BE2C (cell line): ENCODE data around the gene PDIA3.
"Not testable (repeated sequence)": the region's sequence is repeated elsewhere in the genome, so short reads cannot be mapped to it uniquely, and the experiment has no call there.

ENCODE experiments used
- DNase-seq: peaks from one replicate; pipeline ENCODE4 v3.0.0-alpha.2; 2020
- H3K27me3 ChIP-seq: fragments of 250-450 bp; sonication (Bioruptor Pico); 2 replicates; pipeline ENCODE4 v1.5.1; 2020; ENCODE audit warnings: mild to moderate bottlenecking
- H3K36me3 ChIP-seq: fragments of 250-450 bp; sonication (Bioruptor Pico); 2 replicates; pipeline ENCODE4 v1.5.1; 2020; ENCODE audit warnings: mild to moderate bottlenecking
- H3K4me1 ChIP-seq: fragments of 250-450 bp; sonication (Bioruptor Pico); 2 replicates; pipeline ENCODE4 v1.5.1; 2020
- H3K4me3 ChIP-seq: 2 replicates; pipeline ENCODE4 v1.5.1; 2011; ENCODE audit warnings: low read depth, low read length
- H3K9me3 ChIP-seq: fragments of 250-450 bp; sonication (Bioruptor Pico); 2 replicates; pipeline ENCODE4 v1.5.1; 2020
- TF ChIP-seq, protein P1 (sequence below): IDR thresholded peaks from 2 replicates; pipeline ENCODE4 v1.5.1; 2012; ENCODE audit warnings: mild to moderate bottlenecking, low read depth, low read length

PDIA3 gene

GRCh38 chr15:43795997-43796396, 49.8 kb downstream of the PDIA3 start:
- Histone ChIP-seq H3K4me3 (no peak overlapping the region), H3K4me1 (peaks cover 10% of the 10 kb centered on the region)

GRCh38 chr15:43796566-43796965, 50.3 kb downstream of the PDIA3 start:
- no peaks in the 10 kb centered on the region for H3K27me3 ChIP-seq
- H3K4me1 ChIP-seq, result peaks cover 10% of the 10 kb centered on the region
- no peak for DNase-seq
- no peaks in the 10 kb centered on the region for H3K9me3 ChIP-seq
- no peak overlapping the region for H3K4me3 ChIP-seq
- peaks cover 63% of the 10 kb centered on the region for H3K36me3 ChIP-seq
- TF ChIP-seq, protein P1, sequence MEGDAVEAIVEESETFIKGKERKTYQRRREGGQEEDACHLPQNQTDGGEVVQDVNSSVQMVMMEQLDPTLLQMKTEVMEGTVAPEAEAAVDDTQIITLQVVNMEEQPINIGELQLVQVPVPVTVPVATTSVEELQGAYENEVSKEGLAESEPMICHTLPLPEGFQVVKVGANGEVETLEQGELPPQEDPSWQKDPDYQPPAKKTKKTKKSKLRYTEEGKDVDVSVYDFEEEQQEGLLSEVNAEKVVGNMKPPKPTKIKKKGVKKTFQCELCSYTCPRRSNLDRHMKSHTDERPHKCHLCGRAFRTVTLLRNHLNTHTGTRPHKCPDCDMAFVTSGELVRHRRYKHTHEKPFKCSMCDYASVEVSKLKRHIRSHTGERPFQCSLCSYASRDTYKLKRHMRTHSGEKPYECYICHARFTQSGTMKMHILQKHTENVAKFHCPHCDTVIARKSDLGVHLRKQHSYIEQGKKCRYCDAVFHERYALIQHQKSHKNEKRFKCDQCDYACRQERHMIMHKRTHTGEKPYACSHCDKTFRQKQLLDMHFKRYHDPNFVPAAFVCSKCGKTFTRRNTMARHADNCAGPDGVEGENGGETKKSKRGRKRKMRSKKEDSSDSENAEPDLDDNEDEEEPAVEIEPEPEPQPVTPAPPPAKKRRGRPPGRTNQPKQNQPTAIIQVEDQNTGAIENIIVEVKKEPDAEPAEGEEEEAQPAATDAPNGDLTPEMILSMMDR, result no peak

More at GRCh38 chr15:43795997-43796396, 49.8 kb downstream of the PDIA3 start:
- Histone ChIP-seq H3K9me3 (no peaks in the 10 kb centered on the region), H3K36me3 (peaks cover 61% of the 10 kb centered on the region), H3K27me3 (no peaks in the 10 kb centered on the region)
- DNase-seq, result no peak
- TF ChIP-seq, protein P1, result no peak

DNA sequence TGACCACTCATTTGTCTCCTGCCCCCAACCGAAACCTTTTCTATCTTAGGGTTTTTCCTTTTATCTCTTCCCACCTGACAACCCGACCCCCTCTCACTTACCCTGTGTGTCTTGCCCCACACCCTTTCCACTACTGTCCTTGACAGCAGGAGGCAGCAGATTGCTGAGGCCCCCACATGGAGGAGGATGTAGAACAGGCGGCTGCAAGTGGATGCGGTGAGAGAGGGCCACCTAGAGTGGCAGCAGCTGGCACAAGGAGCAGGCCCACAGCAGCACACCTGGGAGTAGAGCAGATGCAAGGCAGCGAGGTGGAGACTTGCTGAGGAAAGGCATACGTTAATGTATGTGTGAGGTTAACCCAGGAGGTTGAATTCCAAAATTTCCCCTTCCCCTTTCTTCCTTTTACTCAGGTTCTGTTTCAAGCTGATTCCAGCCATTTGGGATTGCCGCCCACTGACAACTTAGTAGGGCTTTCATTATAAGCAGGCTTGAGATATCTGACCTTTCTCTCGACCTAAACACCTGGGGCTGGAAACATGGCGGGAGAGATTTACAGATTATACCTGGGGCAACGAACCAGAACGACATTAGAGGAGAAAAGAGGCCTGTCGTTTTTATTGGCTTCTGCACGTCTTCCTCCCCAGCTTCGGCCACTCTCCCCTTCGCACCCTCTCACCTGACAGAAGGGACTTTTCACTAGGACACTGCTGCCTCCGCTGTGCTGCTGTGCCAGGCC, 53.1 kb downstream of the PDIA3 start:
- peaks cover 70% of the 10 kb centered on the region for H3K36me3 ChIP-seq
- no peaks in the 10 kb centered on the region for H3K27me3 ChIP-seq
- H3K4me3 ChIP-seq, result no peak overlapping the region
- DNase-seq, result no peak
- TF ChIP-seq, protein P1, result no peak
- H3K4me1 ChIP-seq, result peaks cover 9% of the 10 kb centered on the region
- no peaks in the 10 kb centered on the region for H3K9me3 ChIP-seq

GRCh38 chr15:43799945-43800285, 53.7 kb downstream of the PDIA3 start, which contains the start of gene SERINC4:
Gene SERINC4, minus strand, starts transcription at chr15:43800220. Its CDS starts 234 bp downstream, at chr15:43799986.
- no peaks in the 10 kb centered on the region for H3K27me3 ChIP-seq
- H3K4me1 ChIP-seq, result peaks cover 7% of the 10 kb centered on the region
- no peak for DNase-seq
- peaks cover 70% of the 10 kb centered on the region for H3K36me3 ChIP-seq
- no peaks in the 10 kb centered on the region for H3K9me3 ChIP-seq
- TF ChIP-seq, protein P1, result no peak
- H3K4me3 ChIP-seq, result peak within 1 kb of the TSS; percentile 99

DNA sequence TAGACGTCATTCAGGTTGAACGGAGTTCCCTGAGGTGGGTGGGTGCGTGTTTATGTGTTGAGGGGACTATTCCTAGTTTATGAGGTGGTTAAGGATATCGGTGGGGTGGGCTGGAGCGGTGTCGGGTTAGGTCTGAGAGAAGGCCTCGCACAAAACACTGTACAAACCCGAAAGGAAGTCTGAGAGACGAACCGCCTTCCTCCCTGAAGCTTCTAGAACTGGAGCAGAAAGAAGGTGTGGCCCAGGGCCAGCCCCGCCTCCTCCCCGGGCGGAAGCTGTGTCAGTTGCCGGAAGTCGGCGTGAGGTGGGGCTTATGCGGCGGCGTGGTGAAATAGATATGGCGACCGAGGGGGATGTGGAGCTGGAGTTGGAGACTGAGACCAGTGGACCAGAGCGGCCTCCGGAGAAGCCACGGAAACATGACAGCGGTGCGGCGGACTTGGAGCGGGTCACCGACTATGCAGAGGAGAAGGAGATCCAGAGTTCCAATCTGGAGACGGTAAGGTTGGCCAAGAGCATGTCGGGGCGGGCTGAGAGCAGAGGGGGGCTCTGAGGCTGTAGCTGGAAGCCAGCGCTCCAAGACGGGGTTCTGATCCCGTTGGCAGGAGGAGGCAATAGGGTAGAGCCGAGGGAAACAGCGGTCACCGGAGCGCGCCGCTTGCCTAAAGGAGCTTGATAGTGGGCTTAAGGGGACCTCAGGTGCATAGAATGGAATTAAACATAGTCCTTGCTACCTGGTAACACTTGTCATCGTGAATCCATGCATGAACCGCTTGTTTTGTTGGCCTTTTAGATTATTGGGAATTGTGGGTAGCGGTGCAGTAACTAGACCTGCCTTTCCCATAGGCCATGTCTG, 54.3 kb downstream of the PDIA3 start, which contains the start of gene HYPK:
TSS of gene HYPK (plus strand) at position 314 of the 856 bp plus-strand sequence. CDS start at position 338, 24 bp downstream.
- DNase-seq, result peak; percentile 91
- peaks cover 7% of the 10 kb centered on the region for H3K4me1 ChIP-seq
- peaks cover 67% of the 10 kb centered on the region for H3K36me3 ChIP-seq

DNA sequence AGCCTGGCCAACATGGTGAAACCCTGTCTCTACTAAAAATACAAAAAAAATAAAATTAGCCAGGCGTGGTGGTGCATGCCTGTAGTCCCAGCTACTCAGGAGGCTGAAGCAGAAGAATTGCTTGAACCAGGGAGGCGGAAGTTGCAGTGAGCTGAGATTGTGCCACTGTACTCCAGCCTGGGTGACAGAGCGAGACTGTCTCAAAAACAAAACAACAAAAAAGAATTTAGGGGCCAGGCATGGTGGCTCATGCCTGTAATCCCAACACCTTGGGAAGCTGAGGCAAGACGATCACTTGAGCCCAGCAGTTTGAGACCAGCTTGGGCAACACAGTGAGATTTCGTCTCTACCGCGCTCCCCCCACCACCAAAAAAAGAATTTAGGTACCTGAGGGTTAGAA, 56.4 kb downstream of the PDIA3 start:
- H3K4me1 ChIP-seq, DNase-seq, H3K27me3 ChIP-seq, H3K4me3 ChIP-seq, H3K9me3 ChIP-seq: not testable (repeated sequence)
- peaks cover 73% of the 10 kb centered on the region for H3K36me3 ChIP-seq

More for the DNA sequence above, 54.3 kb downstream of the PDIA3 start, which contains the start of gene HYPK:
- Histone ChIP-seq H3K9me3 (no peaks in the 10 kb centered on the region), H3K27me3 (no peaks in the 10 kb centered on the region), H3K4me3 (peak within 1 kb of the TSS; percentile 99)
- TF ChIP-seq, protein P1, result no peak
